ENCODE results near the gene RNU4-1.
A peak's percentile ranks its signal among the peaks of the same experiment; 100 is the strongest.
"Not testable (repeated sequence)": the region's sequence is repeated elsewhere in the genome, so short reads cannot be mapped to it uniquely, and the experiment has no call there.

Gene RNU4-1

DNA sequence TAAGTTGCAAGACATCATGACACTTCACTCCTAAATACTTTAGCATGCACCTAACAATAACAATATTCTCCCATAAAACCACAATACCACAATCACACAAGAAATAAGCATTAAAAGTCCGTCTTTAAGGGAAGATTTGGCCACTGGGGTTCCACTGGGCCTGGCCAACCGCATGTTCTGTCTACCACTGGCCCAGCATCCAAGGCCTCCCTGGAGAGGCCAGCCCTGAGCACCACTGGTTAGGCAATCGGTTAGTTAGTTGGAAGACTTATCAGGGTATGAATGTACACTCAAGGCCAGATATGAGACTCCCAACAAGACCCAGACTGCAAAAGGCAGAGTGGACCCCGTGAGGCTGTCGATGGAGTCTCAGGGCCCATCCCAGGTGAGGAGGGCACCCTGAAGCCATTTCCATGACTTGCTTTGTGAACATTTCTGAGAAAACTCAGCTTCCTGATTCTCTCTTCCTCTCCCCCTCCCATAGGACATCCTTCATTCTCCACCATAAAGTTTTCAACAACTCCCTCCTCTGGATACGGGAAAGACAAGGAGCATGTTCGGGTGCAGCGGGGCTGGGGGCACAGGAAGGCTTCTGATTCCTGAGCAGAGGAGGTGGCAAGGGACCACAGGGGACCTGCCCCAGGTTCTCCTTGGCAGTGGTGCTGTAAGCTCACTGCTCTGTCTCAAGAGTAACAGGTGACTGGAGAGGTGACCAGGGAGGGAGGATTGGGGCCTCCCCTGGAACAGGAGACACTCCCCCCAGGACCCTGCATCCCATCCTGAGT is 33.4 kb downstream of the RNU4-1 start:
- DNase-seq (ENCODE audit: low read depth, low spot score) = no peak
- H3K27ac ChIP-seq = peak overlapping the region; percentile 98

DNA sequence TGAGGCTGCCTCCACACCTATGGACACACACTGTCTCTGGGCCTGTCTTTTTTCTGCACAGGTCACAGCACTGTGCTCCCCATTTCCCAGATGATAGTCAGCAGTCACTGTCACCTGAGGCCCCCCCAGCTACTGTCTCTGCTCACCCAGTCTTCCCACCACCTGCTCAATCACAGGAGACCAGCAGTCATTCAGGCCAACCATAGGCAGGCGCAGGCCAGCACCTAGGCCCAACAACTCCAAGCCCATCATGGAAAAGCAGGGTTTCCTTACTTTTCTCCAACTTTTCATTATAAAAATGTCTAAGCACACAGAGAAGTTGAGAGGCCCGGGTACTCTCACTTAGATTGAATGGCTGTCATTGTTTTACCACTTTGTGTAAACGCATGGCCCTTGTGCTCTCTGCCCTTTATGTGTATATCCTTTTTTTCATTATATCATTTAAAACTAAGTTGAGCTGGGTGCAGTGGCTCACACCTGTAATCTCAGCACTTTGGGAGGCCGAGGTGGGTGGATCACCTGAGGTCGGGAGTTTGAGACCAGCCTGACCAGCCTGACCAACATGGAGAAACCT is 34.6 kb downstream of the RNU4-1 start:
- no peak for DNase-seq (ENCODE audit: low read depth, low spot score)
- peak overlapping the region; percentile 98 for H3K27ac ChIP-seq

DNA sequence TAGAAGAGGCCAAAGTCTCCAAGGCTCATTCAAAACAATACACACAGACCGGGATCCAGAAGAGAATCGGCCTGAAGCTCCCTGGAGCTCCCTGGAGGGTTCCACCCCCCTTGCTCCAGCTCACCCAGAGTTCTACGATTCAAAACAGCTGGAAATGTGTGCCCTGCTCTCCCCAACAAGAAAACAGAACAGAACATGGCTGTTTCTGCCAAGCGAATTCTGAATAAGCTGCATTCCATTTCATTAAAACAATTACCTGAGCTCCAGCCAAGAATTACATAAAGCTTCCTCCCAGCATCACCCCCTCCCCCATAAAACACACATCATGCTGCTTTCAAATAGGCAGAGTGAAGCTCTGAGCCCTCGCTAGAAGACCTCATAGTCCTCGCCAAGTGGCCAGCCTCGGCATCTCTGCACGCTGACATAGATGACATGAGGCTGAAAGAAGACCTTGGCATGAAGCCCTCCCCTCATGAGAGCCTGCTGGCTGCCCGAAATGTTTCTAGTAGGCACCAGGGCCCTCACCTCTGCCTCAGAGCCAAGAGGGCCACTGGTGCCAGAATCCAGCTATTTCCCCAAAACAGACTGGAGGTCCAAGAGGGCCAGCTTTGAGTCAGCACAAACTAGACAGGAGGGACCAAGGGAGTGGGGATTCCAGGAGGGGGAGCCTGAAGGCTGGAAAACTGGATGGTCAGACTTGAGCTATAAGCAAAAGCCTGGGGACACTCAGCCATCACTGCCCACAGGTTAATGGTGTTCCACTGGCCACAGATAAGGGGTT is 35.8 kb downstream of the RNU4-1 start:
- peak overlapping the region; percentile 98 for H3K27ac ChIP-seq
- DNase-seq (ENCODE audit: low read depth, low spot score) = no peak

DNA sequence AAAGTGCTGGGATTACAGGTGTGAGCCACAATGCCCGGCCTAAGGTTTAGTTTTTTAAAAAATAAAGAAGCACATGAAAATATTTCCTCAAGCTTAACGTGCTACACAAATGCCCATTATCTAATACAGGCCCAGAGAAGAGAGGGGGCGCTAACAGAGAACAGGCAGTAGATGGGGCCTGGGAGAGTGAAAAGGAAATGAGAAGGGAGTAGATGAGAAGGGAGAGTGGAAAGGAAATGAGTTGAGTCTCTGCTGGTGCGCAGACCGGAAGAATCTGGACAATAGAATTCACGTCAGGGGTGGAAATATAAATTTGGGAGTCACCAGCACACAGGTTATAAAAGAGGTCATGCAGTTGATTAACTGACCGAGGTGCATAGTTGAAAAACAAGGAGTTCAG is 38.2 kb downstream of the RNU4-1 start:
- no peak for DNase-seq (ENCODE audit: low read depth, low spot score)

DNA sequence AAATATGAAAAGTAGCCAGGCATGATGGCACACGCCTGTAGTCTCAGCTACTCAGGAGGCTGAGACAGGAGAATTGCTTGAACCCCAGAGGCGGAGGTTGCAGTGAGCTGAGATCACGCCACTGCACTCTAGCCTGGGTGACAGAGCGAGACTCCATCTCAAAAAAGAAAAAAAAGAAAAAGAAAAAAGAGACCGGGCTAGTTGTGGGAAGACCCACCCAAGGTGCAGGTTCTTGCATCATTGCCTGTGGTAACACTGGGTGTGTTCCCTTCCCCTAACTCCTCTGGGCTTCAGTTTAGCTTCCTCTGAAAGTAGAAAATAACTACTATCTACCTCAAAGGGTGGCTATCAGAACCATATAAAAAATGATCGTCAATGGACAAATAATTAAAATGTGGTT is 39.7 kb downstream of the RNU4-1 start:
- H3K27ac ChIP-seq = peak overlapping the region; percentile 99

More for the DNA sequence above, 38.2 kb downstream of the RNU4-1 start:
- H3K27ac ChIP-seq = peak overlapping the region; percentile 99

DNA sequence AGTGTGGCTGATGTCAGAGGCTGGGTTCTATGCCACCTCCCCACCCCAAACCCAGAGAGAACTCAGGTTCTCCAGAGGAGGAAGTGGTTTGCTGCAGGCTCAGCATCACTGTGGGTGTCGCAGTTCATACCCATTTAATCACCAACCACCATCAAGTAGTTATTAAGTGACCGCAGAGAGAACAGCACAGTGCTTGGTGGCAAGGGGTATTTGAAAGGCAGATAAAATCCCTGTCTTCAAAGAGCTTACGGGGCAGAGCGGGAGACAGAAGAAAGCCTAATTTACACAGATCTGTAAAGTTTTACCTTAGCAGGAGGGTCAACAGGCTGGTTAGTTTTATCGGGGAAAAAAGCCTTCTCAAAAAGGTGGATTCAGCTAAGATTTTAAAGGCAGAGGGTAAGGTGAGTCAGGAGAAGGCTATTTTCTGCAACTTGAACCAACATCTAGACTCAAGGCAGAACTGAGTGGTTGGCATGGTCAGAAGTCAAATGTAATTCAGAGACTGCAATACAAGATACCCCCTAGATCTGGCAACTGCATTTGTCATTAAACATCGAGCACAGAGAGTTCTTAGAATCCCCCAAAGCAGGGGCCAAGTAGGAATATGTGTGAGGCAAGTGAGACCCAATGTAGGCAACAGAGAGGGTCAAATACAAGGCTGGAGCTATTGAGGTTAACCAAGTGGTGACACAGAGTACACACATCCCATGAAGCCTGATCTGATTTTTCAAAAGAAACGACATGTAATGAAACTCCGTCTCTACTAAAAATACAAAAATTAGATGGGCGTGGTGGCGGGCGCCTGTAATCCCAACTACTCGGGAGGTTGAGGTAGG is 40.7 kb downstream of the RNU4-1 start:
- DNase-seq (ENCODE audit: low read depth, low spot score) = no peak
- H3K27ac ChIP-seq = peak overlapping the region; percentile 99

More for the DNA sequence above, 39.7 kb downstream of the RNU4-1 start:
- not testable (repeated sequence) for DNase-seq (ENCODE audit: low read depth, low spot score)

DNA sequence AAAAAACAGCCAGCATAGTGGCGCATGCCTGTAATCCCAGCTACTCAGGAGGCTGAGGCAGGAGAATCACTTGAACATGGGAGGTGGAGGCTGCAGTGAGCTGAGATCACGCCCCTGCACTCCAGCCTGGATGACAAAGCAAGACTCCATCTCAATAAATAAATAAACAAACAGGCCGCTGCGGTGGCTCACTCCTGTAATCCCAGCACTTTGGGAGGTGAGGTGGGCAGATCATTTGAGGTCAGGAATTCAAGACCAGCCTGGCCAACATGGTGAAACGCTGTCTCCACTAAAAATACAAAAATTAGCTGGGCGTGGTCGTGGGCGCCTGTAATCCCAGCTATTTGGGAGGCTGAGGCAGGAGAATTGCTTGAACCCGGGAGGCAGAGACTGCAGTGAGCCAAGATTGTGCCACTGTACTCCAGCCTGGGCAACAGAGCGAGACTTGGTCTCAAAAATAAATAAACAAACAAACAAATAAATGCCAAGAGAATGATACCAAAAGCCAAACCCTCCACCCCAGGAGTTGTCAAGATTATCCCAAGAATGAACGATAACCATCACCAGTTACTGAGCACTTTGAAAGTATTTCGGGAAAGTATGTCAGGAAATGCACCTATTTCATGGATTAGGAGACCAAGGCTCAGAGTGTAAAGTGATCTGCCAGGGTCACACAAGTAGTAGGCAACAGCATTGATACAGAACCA is 41.5 kb downstream of the RNU4-1 start:
- peak overlapping the region; percentile 99 for H3K27ac ChIP-seq
- DNase-seq (ENCODE audit: low read depth, low spot score) = not testable (repeated sequence)

DNA sequence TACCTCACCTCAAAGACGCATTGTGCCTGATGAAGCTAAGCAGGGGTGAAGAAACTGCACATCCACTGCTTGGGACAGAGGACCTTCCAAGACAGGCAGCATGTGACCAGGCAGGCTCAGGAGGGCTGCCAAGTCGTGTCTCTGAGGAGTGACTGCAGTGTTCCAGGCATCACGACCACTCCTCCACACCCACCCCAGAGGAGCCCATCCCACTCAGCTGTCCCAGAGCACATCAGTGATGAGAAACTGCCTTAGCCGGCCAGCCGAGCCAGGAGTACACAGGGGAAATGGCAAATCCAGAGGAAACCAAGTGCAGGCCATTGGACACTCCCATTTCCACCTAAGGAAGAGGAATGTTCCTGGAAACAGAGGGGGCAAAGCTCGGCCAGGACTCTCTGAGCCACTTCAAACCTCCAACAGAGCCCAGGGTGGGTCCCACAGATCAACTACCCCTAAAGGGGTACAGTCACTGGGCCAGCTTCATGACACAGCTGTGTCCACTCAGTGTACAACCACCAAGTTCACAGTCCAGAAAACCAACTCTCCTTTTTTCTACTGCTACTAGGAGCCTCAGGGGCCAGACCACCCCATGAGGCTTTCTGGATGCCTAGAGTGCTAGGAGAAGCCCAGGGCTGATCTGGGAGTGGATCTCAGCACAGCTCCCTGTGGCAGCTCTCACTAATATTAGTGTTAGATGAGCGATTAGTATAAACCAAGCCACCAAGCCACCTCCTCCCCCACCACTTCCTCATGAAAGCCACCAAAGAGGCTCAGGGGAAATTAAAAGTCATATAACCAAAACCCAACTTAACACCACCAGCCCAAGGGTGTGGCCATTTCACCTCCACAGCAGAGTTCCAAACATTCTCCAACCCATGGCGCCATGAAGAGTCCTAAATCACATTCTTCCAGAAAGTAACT is 42.9 kb downstream of the RNU4-1 start:
- H3K27ac ChIP-seq = peak overlapping the region; percentile 99
- no peak for DNase-seq (ENCODE audit: low read depth, low spot score)

DNA sequence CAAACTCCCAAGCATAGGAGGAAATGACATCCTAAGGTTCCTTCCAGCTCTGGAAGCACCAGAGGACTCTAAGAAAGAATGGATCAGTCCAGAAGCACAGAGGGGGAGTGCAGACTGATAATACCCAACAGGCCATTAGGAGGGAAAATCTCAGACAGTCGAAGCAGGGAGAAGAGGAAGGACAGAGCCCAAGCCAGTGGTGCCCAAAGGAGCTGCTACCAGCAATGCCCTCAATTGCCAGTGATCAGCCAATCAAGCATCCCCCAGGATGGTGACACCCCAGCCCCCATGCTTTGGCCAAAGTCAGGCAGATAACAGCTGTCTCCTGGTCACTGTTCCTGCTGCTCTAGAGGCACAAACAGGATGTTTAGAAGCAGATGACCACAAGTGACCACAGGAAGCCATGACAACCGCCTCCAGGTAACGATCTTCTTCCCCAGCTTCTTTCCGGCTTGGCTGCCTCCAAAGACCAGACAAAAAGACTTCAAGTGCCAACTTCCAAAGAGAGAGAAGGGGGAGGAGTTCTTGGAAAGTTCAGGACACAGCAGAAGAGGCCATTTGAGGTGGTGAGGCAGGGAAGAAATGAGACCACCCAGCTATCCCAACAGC is 43.7 kb downstream of the RNU4-1 start:
- H3K27ac ChIP-seq = peak overlapping the region; percentile 99
- DNase-seq (ENCODE audit: low read depth, low spot score) = no peak

DNA sequence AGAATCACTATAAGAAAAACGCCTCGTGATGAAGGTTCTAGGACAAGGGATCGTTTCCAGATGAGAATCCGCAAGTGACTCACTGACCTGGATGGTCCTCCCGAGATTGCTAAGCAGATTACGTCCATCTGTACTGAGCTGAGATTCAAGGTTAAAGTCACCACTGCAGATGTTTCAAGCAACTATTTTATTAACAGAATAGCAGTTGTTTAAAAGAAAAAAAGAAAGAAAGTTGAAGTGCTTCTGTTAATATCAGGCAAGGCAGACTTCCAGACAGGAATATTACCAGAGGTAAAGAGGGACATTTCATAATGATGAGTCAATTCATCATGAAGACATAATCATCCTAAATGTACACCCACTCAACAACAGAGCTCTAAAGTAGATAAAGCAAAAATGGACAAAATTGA is 45.4 kb downstream of the RNU4-1 start:
- peak overlapping the region; percentile 99 for H3K27ac ChIP-seq
- no peak for DNase-seq (ENCODE audit: low read depth, low spot score)

DNA sequence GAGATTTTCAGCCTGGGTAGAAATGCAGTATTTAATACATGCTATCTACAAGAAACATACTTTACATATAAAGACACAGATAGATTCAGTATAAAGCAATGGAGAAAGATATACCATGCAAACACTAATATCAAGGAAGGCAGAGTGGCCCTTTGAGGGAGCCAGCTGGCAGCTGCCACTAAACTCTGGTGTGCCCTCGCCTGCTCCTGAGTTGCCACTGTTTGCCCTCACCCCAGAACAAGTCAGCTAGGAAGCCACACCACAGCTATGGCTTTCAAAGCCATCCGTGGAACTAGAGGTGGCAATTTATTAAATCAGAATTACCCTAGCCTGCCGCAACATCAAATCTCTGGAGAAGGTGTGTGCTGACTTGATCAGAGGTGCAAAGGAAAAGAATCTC is 45.9 kb downstream of the RNU4-1 start:
- peak overlapping the region; percentile 99 for H3K27ac ChIP-seq
- no peak for DNase-seq (ENCODE audit: low read depth, low spot score)

DNA sequence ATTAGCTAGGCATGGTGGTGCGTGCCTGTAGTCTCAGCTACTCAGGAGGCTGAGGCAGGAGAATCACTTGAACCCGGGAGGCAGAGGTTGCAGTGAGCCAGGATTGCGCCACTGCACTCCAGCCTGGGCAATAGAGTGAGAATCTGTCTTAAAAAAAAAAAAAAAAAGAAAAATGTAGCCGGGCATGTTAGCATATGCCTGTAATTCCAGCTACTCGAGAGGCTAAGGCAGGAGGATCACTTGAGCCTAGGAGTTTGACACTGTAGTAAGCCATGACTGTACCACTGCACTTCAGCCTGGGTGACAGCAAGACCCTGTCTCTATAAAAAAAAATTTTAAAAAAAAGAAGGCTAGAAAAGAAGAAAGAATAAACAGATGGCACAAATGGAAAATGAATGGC is 46.3 kb downstream of the RNU4-1 start:
- H3K27ac ChIP-seq = peak overlapping the region; percentile 99

More for the DNA sequence above, 46.3 kb downstream of the RNU4-1 start:
- not testable (repeated sequence) for DNase-seq (ENCODE audit: low read depth, low spot score)

Measured in epithelial cell of prostate (primary cell).